ENCODE results near the gene OR4F15. TPM values are rescaled to one million over a fixed set of nuclear protein-coding genes. Genes with fewer than 3 reads are reported as not detected.
"Not testable (repeated sequence)": the region's sequence is repeated elsewhere in the genome, so short reads cannot be mapped to it uniquely, and the experiment has no call there.

Gene OR4F15
- under 1 TPM in 1 of 5 donors, not detected in 4; 0.05 TPM for polyA plus RNA-seq (ENCODE audit: insufficient read depth in 1 of 5, insufficient read length in 5 of 5, low replicate concordance in 1 of 5)
- long read RNA-seq, donor 1 = 0 reads
- long read RNA-seq, donor 2 = 0 reads
- long read RNA-seq, donor 3 = 0 reads
- long read RNA-seq, donor 4 = 0 reads
- long read RNA-seq, donor 5 = 0 reads
- long read RNA-seq, donor 6 = 0 reads
- long read RNA-seq, donor 7 = 0 reads
- long read RNA-seq, donor 8 = 0 reads

- no peak for DNase-seq
Measured at GRCh38 chr15:101811902-101812301, at the start of gene OR4F15. TSS of gene OR4F15 (plus strand) at chr15:101812202. CDS start at chr15:101818187, 5,985 bp downstream.

GRCh38 chr15:101764669-101765339, 47.2 kb upstream of the OR4F15 start:
- DNase-seq = not testable (repeated sequence)

GRCh38 chr15:101765340-101765671, 46.7 kb upstream of the OR4F15 start:
- not testable (repeated sequence) for DNase-seq

- DNase-seq = no peak
Measured at GRCh38 chr15:101765772-101766456, 46.1 kb upstream of the OR4F15 start.

GRCh38 chr15:101767083-101767640, 44.8 kb upstream of the OR4F15 start:
- not testable (repeated sequence) for DNase-seq

GRCh38 chr15:101772921-101773320, 39.1 kb upstream of the OR4F15 start:
- no peak for DNase-seq

GRCh38 chr15:101773496-101774100, 38.4 kb upstream of the OR4F15 start:
- no peak for DNase-seq

- DNase-seq = no peak
Measured at GRCh38 chr15:101775136-101775535, 36.9 kb upstream of the OR4F15 start.

- DNase-seq = not testable (repeated sequence)
Measured at GRCh38 chr15:101778576-101778975, 33.4 kb upstream of the OR4F15 start.

- DNase-seq = peak in 1 of 2 donors; percentile 7
Measured at GRCh38 chr15:101780225-101780624, 31.8 kb upstream of the OR4F15 start.

- DNase-seq = no peak
Measured at GRCh38 chr15:101781928-101782327, 30.1 kb upstream of the OR4F15 start.

- no peak for DNase-seq
Measured at GRCh38 chr15:101784644-101785043, 27.4 kb upstream of the OR4F15 start.

- DNase-seq = not testable (repeated sequence)
Measured at GRCh38 chr15:101786422-101786821, 25.6 kb upstream of the OR4F15 start.

- DNase-seq = not testable (repeated sequence)
Measured at GRCh38 chr15:101788001-101788400, 24.0 kb upstream of the OR4F15 start.

GRCh38 chr15:101788503-101789269, 23.3 kb upstream of the OR4F15 start:
- DNase-seq = not testable (repeated sequence)

GRCh38 chr15:101790748-101791147, 21.3 kb upstream of the OR4F15 start:
- DNase-seq = not testable (repeated sequence)

GRCh38 chr15:101793981-101794380, 18.0 kb upstream of the OR4F15 start:
- not testable (repeated sequence) for DNase-seq

GRCh38 chr15:101795455-101795854, 16.5 kb upstream of the OR4F15 start:
- no peak for DNase-seq

- no peak for DNase-seq
Measured at GRCh38 chr15:101799665-101800064, 12.3 kb upstream of the OR4F15 start.

- no peak for DNase-seq
Measured at GRCh38 chr15:101801048-101801447, 11.0 kb upstream of the OR4F15 start.

GRCh38 chr15:101803209-101803608, 8.8 kb upstream of the OR4F15 start, which contains the start of gene OR4F6:
TSS of gene OR4F6 (plus strand) at chr15:101803509. CDS start at chr15:101805720, 2,211 bp downstream.
- no peak for DNase-seq

All from right lung (tissue), 10 donors.